GM18505 (cell line): Measurements from ENCODE around the gene PLCG2.

Source experiments
- ATAC-seq: cut with Tn5 transposase; IDR thresholded peaks from one replicate; pipeline ENCODE4 v1.9.1; 2021; ENCODE audit not compliant: unreplicated experiment
- POLR2A ChIP-seq: IDR thresholded peaks from 4 replicates; pipeline ENCODE4 v1.6.1; 2011; ENCODE audit warnings: borderline replicate concordance; ENCODE audit not compliant: insufficient read depth, insufficient read length; ENCODE audit errors: extremely low read depth

The PLCG2 gene

DNA sequence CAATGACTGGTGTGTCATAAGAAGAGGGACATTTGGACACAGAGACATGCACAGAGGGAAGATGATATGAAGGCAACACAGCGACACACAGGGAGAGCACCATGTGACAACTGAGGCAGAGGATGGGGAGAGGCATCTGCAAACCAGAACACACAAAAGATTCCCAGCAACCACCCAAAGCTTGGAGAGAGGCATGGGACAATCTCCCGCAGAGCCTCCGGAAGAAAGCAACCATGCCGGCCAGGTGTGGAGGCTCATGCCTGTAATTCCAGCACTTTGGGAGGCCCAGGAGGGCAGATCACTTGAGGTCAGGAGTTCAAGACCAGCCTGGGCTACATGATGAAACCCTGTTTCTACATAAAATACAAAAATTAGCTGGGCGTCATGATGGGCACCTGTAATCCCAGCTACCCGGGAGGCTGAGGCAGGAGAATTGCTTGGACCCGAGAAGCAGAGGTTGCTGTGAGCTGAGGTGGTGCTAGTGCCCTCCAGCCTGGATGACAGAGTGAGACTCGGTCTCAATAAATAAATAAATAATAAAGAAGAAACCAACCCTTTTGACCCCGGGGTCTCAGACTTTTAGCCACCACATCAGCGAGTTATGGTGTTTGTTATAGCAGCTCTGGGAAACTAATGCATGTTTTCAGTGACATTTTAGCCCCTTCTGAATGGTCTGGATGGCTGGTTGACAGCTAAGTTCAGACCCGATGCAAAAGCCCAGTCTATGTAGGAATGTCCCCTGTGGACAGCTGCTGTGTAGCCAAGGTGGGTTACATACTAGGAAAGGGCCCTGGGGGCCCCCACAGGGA lies 13.8 kb upstream of the PLCG2 start:
- no peak for ATAC-seq
- no peak for TF ChIP-seq POLR2A

GRCh38 chr16:81765969-81766368 lies 13.1 kb upstream of the PLCG2 start:
- ATAC-seq = no peak
- TF ChIP-seq POLR2A = no peak

DNA sequence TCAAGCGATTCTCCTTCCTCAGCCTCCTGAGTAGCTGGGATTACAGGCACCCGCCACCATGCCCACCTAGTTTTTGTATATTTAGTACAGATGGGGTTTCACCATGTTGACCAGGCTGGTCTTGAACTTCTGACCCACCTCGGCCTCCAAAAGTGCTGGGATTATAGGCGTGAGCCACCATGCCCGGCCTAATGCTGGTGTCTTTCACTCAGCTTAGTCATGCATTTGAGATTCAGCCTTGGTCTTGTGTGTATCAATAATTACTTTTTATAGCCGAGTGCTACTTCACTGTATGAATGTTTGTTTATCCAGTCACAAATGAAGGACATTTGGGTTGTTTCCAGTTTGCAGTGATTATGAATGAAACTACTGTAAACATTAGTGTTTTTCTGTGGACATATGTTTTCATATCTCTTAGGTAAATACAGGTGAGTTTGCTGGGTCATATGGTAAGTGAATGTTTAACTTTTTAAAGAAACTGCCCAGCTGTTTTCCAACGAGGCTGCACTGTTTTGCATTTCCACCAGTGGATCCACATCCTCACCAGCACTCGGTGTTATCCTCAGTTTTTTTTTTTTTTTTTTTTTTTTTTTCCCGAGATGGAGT lies 11.0 kb upstream of the PLCG2 start:
- no peak for ATAC-seq
- no peak for TF ChIP-seq POLR2A

GRCh38 chr16:81770008-81770407 lies 9.1 kb upstream of the PLCG2 start:
- TF ChIP-seq POLR2A = no peak

DNA sequence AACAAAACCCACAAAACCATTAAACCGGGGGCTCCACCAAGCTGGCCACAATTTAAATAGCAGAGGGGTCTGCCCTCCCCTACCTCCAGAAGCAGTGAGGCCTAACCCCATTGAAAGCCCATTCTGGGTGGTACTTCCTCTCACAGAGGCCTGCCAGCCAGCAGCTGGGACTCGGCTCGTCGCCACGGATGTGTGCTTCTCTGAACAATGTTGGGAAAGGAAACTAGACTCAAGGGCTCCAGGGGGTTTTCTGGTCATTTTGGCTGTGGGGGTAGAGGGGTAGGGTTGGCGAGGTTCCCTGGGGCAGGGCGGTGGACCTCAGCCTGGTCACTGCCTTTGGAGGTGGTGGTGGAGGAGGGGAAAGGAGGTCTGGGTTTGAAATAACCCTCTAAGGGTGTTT lies 4.7 kb upstream of the PLCG2 start:
- TF ChIP-seq POLR2A = no peak
- ATAC-seq = no peak

More at GRCh38 chr16:81770008-81770407, 9.1 kb upstream of the PLCG2 start:
- no peak for ATAC-seq

DNA sequence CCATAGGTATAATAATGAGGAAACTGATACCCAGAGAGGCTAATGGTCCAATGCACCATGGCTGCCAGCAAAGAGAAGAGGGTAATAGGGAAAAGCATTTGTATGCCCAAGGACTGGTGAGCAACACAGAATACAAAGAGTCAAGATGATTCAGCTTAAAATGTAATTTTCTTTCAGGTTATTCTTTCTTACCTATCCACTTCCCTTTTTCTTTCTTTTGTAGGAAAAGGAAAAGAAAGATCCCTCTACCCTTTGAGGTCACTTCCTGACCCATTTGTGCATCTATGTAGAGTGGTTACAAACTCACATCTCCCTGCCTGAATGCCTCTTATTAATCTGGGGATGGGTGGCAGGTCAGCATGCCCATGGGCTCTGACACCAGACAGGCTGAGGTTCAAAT lies 3.5 kb upstream of the PLCG2 start:
- no peak for ATAC-seq
- TF ChIP-seq POLR2A = no peak

- TF ChIP-seq POLR2A = no peak
- no peak for ATAC-seq
Observed at GRCh38 chr16:81778231-81778630, 860 bp upstream of the PLCG2 start.

DNA sequence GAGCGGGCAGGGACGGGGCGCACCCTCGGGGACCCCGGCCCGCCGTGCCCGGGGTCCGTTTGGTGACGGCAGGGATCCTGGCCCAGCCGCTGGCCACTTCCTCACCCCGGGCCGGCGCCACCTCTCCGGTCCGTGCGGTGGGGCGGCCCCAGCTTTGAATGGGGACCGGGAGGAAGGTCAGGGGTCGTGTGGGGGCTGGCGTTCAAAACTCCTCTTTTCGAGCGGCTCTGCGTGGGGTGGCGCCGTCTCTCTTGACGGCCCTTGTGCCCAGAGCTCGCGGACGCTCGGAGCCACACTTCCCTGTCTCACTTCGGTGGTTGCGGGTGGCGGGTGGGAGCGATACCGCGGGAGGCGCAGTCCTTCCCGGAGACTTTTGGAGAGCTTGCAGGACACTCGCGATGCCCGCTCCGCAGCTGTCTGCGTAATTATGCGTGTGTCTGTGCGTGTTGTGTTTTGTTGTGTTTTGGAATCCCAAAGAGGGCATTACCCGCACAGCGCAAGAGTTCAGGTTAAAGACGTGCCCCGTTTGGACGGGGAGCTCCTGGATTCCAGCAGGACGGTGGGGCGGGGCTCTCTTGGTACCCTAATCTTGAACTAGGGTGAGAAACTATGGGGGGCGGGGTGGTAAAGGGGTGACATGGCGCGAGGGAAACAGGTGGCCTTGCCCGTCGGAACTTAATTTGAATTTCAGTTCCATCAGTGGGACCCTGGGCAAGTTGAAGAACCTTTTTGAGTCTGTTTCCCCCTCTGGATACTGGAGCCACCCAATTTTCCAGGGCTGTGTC lies 637 bp downstream of the PLCG2 start:
- no peak for TF ChIP-seq POLR2A
- ATAC-seq = peak; percentile 8

GRCh38 chr16:81780350-81780749 lies 1.3 kb downstream of the PLCG2 start:
- no peak for ATAC-seq
- peak; percentile 36 for TF ChIP-seq POLR2A

DNA sequence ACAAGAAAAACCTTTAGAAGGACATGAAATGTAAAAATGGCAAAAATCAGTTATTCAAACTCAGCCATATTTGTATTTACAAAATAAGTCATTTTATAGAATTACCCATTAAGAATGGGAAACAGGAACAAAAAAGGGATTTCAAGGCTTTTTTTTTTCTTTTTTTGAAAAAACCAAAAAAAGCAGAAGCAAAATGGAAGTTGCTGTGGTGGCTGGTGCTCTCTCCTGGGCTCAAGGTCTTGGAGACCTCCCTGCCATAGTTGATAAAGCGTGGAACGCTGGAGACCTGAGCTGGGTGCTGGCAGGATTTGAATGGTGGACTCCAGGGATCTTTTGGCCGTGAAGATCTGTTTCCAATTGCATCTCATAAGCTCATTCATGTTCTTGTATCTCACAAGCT lies 3.1 kb downstream of the PLCG2 start:
- TF ChIP-seq POLR2A = no peak
- no peak for ATAC-seq

- no peak for ATAC-seq
- no peak for TF ChIP-seq POLR2A
Observed at GRCh38 chr16:81784072-81784795, 5.1 kb downstream of the PLCG2 start.

DNA sequence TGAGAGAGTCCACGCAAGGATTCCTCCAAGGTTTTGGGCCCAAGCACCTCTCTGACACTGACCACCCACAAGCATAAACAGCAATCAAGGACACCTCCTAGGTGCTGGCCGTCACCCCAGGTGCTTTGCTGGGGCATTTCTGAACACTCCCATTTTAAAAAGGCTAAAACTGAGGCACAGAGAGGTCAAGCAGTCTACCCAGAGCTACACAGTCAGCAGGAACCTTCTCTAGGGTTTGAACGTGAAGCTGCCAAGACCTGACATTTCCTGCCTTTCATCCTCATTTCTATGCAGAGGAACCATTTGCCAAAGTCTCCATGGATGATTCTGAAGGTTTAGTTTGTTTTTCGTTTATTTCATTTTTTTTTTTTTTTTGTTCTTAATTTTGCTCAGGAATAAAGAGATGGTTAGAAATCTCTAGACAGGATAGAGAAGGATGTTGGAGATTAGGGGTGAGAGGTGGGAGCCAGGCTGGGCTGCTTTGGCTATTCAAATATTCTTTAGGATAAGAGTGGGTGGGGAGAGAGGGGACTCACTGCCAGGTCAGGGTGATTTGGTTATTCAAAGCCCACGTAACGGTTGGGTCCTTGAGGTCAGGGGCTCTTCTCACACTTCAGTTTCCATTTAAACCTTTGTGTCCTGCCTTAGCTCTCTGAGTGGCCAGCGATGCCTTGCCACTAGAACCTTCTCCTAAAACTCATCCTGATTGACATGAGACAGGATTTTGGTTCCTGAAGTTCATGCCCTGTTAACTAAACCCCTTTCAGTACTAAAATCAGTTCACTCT lies 6.2 kb downstream of the PLCG2 start:
- no peak for ATAC-seq
- peak; percentile 22 for TF ChIP-seq POLR2A
